Left lung (tissue), 10 donors: ENCODE data around the gene CDH10. TPM values are rescaled to one million over a fixed set of nuclear protein-coding genes. Genes with fewer than 3 reads are reported as not detected.

Source experiments
- ATAC-seq: fragments of 200-7000 bp; cut with Tn5 transposase; one replicate; pipeline ENCODE4 v1.9.1; 2020; ENCODE audit warnings: moderate library complexity
- DNase-seq, 4 donors: peaks; one replicate each; pipeline ENCODE4 v3.0.0-alpha.2; 2013 to 2020
- H3K27ac ChIP-seq, 2 donors: fragments of 200-600 bp; sonication (generic) in 1 of 2; one replicate each; pipeline versions ENCODE4 v1.5.0 to v1.8.0; 2020 to 2021
- H3K27me3 ChIP-seq, 2 donors: fragments of 200-600 bp; sonication (generic) in 1 of 2; one replicate each; pipeline versions ENCODE4 v1.5.0 to v1.8.0; 2020 to 2021
- H3K36me3 ChIP-seq, 2 donors: fragments of 200-600 bp; sonication (generic) in 1 of 2; one replicate each; pipeline versions ENCODE4 v1.5.0 to v1.8.0; 2020 to 2021
- H3K4me1 ChIP-seq, 2 donors: fragments of 200-600 bp; one replicate each; pipeline ENCODE4 v1.8.0; 2021
- H3K4me3 ChIP-seq, 2 donors: fragments of 200-600 bp; sonication (generic) in 1 of 2; one replicate each; pipeline versions ENCODE4 v1.5.0 to v1.8.0; 2020 to 2021; ENCODE audit warnings: mild to moderate bottlenecking in 1 of 2
- H3K9me3 ChIP-seq, 2 donors: fragments of 200-600 bp; sonication (generic) in 1 of 2; one replicate each; pipeline versions ENCODE4 v1.5.0 to v1.8.0; 2020 to 2021
- CTCF ChIP-seq, 2 donors: fragments of 200-600 bp; sonication (generic) in 1 of 2; IDR thresholded peaks; one replicate each; pipeline versions ENCODE4 v1.5.0 to v1.8.0; 2021; ENCODE audit warnings: antibody characterized with exemption in 2 of 2
- intact Hi-C, 2 donors: fragments of 100-400 bp; cut with DNase I; formaldehyde crosslinking; loops; one replicate each; pipeline versions ENCODE4 v1.11.2 to v1.14.2; 2022
- polyA plus RNA-seq, 6 donors: library from polyadenylated mRNA; unstranded; fragments of 120-200 nt; gene quantifications; one replicate each; pipeline ENCODE4 v1.2.1, GENCODE V29; 2013; ENCODE audit not compliant: insufficient read length in 6 of 6
- total RNA-seq, 2 donors: library from RNA; stranded (reverse); fragmentation: NEBNext Ultra II Directional; extraction: Animal tissue kit (Norgen Biotek cat#: 25700); gene quantifications; one replicate each; pipeline ENCODE4 v1.2.1, GENCODE V29; 2021
- donor health status: DM: no; HTN: yes; CAD: no.
- donor health status: DM: no; HTN: no; CAD: no.

Gene CDH10
- total and polyA plus RNA-seq, 8 donors = 0.21 to 3.9 (median 1.5) TPM

- intact Hi-C loops = no loop called here
- ATAC-seq = no peak
- no peak for DNase-seq
- Histone ChIP-seq H3K27me3 (no peaks in the 10 kb centered on the region), H3K36me3 (no peaks in the 10 kb centered on the region), H3K9me3 (no peaks in the 10 kb centered on the region), H3K27ac (no peak overlapping the region), H3K4me1 (no peaks in the 10 kb centered on the region), H3K4me3 (no peak overlapping the region)
- no peak for TF ChIP-seq CTCF (IDR thresholded peaks at IDR 0.05)
These were observed 73.5 kb downstream of the CDH10 start for GRCh38 chr5:24571302-24571701.

GRCh38 chr5:24566933-24567332, 77.8 kb downstream of the CDH10 start:
- no peaks in the 10 kb centered on the region for H3K27me3 ChIP-seq
- H3K36me3 ChIP-seq = no peaks in the 10 kb centered on the region
- H3K27ac ChIP-seq = no peak overlapping the region
- TF ChIP-seq CTCF (IDR thresholded peaks at IDR 0.05) = no peak
- no peaks in the 10 kb centered on the region for H3K9me3 ChIP-seq
- no peak for DNase-seq
- no peaks in the 10 kb centered on the region for H3K4me1 ChIP-seq
- ATAC-seq = no peak
- no peak overlapping the region for H3K4me3 ChIP-seq
- intact Hi-C loops = no loop called here

- Histone ChIP-seq H3K9me3 (no peaks in the 10 kb centered on the region), H3K4me3 (no peak overlapping the region), H3K27me3 (no peaks in the 10 kb centered on the region), H3K36me3 (no peaks in the 10 kb centered on the region), H3K4me1 (no peaks in the 10 kb centered on the region), H3K27ac (no peak overlapping the region)
- intact Hi-C loops = no loop called here
- no peak for DNase-seq
- no peak for TF ChIP-seq CTCF (IDR thresholded peaks at IDR 0.05)
- ATAC-seq = no peak
These were observed 89.5 kb downstream of the CDH10 start for GRCh38 chr5:24555229-24555628.

GRCh38 chr5:24547132-24547531, 97.6 kb downstream of the CDH10 start:
- Histone ChIP-seq H3K9me3 (peaks cover 0 to 3% of the 10 kb centered on the region in 2 donors), H3K4me3 (no peak overlapping the region), H3K36me3 (no peaks in the 10 kb centered on the region), H3K27ac (no peak overlapping the region), H3K27me3 (no peaks in the 10 kb centered on the region), H3K4me1 (no peaks in the 10 kb centered on the region)
- intact Hi-C loops = no loop called here
- TF ChIP-seq CTCF (IDR thresholded peaks at IDR 0.05) = no peak
- DNase-seq (no peak), ATAC-seq (no peak)

GRCh38 chr5:24539613-24540012, 105.2 kb downstream of the CDH10 start:
- intact Hi-C loops = no loop called here
- H3K4me3 ChIP-seq = no peak overlapping the region
- no peaks in the 10 kb centered on the region for H3K27me3 ChIP-seq
- no peak overlapping the region for H3K27ac ChIP-seq
- peak in 2 of 4 donors; percentile 43 to 57 for DNase-seq
- ATAC-seq = no peak
- no peaks in the 10 kb centered on the region for H3K4me1 ChIP-seq
- peaks cover 0 to 3% of the 10 kb centered on the region in 2 donors for H3K9me3 ChIP-seq
- no peaks in the 10 kb centered on the region for H3K36me3 ChIP-seq
- TF ChIP-seq CTCF (IDR thresholded peaks at IDR 0.05) = no peak
